Measurements from ENCODE around the gene KCNMB1.
"Not testable (repeated sequence)": the region's sequence is repeated elsewhere in the genome, so short reads cannot be mapped to it uniquely, and the experiment has no call there.

KCNMB1 gene

DNA sequence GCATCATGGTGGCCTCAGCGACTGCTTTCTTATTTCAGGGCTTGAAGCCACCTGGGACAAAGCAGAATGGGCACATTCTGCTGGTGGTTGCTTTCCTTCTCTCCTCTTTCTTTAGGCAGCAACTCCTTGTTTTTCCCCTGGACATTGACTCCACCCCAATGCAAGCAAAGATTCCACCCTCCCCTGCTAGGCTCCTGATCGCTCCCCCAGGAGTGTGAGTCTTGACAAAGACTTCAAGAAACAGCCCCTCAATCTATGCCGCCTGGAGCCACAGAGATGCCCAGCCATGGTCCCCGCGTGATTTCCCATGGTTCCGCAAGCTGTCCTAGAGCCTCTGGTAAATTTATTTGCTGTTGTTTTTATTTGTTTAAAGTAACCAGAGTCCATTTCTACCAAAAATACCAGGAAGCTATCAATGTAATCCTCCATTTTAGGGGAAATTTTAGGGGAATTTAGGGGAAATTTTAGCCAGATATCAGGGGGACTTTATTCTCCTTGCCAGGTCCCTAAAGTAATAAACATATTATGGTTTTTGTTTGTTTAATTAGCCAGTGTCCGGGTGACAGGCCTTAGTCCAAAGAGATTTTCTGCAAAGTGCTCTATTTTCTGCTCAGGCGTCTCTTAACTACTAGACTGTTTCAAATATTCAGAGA is 2.3 kb downstream of the KCNMB1 start:
- no peak for DNase-seq

DNA sequence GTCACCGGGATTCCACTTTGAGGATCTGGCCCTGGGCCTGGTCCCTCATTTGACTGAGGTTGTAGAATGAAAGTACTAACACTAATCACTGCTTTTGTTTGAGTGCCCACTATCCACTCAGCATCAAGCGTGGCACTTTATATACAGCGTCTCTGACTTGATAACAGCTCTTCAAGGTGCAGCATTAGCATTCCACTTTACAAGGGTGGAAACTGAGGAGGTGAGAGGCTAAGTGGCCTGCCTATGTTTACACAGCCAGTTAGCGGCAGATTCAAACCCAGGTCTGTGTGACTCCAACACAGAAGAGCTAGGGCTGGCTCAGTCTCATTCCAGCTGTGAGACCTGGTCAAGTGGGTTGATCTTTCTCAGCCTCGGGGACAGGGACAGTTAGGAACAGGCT is 5.9 kb downstream of the KCNMB1 start:
- intact Hi-C loops (cut with DNase I): no loop called here
- DNase-seq: no peak

More for the DNA sequence above, 2.3 kb downstream of the KCNMB1 start:
- intact Hi-C loops (cut with DNase I): no loop called here

DNA sequence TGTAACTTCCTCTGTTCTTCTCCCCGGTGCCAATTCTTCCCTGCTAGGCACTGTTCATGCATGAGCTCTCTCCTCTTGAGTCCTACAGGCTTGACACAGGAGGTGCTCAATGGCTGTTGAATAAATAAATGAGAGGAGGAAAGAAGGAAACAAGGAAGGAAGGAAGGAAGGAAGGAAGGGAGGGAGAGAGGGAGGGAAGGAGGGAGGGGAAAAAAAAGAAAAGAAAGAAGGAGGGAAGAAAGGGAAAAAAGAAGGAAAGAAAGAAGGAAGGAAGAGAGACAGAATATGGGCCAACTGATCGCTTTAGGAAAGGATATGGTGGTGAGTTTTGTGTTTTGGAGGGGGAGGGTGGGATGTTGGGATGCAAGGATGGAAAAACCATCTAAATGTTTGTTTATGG is 6.4 kb downstream of the KCNMB1 start:
- intact Hi-C loops (cut with DNase I): no loop called here

DNA sequence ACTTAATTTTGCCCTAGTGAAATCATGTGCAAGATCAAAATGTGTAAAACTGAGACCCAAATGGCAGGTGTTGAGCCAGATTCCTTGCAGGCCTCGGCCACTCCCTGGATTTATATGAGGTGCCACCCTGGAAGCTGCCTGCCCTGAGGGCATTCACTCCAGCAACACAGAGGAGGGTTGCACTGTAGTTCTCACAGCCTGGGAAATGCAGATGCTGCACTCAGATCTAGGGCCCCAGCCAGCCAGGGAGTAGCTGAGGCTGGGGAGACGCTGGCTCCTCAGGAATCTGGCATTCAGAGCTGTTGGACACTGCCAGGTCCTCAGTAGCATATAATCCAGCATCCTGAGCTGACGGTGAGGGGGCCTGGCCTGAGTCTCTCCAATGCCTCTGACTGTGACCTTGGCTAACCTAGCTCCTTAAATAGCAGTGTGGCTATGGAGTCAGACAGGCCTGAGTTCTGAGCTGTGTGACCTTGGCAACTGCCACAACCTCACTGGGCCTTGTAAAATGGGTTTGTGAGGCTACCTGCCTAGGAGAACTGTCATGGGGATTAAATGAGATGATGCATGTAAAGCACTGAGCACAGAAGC is 8.7 kb downstream of the KCNMB1 start:
- no peak for DNase-seq
- intact Hi-C loops (cut with DNase I): no loop called here

More for the DNA sequence above, 6.4 kb downstream of the KCNMB1 start:
- no peak for DNase-seq

DNA sequence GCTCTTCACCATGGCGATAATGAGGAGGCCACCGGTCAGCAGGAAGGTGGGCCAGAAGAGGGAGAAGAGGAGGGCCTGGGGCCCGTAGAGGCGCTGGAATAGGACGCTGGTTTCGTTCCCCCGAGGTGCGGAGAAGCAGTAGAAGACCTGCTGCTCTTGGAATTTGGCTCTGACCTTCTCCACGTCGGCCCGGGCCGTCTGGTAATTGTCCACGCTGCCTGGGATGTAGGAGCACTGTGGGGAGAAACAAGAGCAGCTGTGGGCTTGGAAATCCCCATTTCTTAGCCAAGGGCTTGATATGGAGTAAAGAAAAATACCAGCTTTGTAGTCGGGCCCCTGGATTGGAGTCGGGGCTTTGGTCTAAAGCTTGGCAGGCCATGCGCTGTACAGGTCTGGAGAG is 10.4 kb downstream of the KCNMB1 start:
- no peak for DNase-seq
- intact Hi-C loops (cut with DNase I): no loop called here

DNA sequence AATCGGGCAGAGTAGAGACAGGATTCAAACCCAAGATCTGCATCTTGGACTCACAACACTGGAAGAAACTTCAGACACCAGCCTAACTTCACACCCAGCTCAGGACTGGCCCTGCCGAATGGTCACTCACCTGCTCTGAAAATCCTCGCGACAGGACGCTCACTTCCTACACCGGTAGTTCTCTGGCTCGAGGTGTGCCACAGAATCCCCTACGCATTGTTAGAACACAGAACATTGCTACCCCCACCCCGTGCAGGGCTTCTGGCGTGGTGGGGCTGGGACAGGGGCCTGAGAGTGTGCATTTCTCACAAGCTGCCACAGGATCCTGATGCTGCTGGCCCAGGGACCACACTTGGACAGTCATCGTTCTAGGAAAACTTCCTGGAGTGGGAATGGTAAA is 12.1 kb downstream of the KCNMB1 start:
- intact Hi-C loops (cut with DNase I): no loop called here
- DNase-seq: no peak

DNA sequence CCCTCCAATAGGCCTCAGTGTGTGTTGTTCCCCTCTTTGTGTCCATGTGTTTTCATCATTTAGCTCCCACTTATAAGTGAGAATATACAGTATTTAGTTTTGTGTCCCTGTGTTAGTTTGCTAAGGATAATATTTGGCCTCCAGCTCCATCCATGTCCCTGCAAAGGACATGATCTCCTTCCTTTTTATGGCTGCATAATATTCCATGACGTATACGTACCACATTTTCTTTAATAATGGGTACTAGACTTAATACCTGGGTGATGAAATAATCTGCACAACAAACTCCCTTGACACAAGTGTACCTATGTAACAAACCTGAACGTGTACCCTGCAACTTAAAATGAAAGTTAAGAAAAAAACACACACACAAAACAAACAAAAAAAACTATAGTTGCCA is 12.6 kb downstream of the KCNMB1 start:
- intact Hi-C loops (cut with DNase I); DNase-seq: not testable (repeated sequence)

DNA sequence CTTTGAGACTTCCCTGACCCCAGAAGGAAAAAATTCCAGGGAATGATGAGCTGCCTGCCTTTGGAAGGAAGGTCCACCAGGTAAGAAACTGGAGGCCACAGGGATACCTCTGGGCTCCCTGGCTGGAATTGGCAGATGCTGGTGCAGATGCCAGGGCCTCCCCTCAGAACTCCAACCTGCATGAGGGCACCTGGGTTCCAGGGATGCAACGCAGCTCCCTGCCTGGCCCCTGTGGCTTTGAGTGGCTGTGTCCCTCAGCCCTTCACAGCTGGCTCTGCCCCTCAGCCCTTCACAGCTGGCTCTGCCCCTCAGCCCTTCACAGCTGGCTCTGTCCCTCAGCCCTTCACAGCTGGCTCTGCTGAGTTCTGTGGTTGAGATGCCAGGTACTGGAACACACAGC is 13.9 kb downstream of the KCNMB1 start:
- DNase-seq: no peak
- intact Hi-C loops (cut with DNase I): no loop called here

DNA sequence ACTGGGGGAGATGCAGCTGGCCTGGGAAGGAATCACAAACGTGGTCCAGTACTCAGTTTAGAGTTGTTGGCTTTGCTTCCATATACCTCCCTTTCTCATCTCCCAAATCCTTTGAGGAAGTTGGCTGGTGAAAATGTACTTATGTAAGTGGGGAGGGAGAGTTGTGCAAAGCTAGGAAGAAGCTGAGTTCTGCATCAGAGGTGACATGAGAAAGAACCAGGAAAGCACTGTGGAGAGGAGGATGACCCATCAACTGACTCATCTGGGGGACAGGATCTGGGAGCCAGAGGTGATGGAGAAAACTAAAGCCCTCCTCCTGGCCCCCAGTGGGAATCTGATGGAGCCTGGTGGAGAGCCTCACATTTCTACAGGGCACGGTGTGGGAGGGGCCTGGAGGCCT is 16.2 kb downstream of the KCNMB1 start:
- intact Hi-C loops (cut with DNase I): no loop called here
- DNase-seq: no peak

DNA sequence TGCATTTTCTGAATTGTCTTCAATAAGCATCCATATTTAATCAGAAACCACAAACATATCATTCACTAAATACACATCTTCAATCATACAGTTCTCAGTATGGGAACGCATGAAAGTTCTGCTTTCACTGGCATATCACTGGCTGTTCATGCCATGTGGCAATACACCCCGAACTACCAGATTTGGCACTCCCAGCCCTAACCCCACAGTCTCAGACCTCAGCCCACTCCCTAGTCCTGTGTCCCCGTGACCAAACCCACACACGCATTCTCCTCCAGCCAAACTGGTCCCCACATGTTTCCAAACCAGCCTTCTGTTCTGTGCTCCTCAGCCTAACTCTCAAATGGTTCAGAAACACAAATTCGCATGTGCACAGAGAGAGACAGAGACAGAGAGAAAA is 20.6 kb downstream of the KCNMB1 start:
- DNase-seq: peak in 10 of 42 donors; percentile 18 to 61 (median 40)
- intact Hi-C loops (cut with DNase I): no loop called here

DNA sequence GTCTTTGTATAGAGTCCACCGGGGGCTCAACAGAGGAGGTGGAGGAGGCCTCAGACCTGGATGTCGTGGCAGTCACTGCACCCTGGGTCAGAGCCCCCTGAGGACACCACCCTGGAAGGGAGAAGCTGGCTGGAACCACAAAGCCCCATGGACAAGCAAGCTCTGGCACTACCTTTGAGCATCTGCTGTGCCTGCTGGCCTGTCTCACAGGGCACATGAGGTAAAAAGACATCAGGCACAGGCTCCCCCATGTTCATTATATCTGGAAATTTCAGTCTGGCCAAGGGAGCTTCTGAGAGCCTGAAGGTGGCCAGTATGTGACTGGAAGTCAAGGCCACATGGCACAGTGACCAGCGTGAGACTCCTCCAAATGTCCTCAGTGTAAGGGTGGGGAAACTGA is 22.9 kb downstream of the KCNMB1 start:
- no peak for DNase-seq
- intact Hi-C loops (cut with DNase I): no loop called here

DNA sequence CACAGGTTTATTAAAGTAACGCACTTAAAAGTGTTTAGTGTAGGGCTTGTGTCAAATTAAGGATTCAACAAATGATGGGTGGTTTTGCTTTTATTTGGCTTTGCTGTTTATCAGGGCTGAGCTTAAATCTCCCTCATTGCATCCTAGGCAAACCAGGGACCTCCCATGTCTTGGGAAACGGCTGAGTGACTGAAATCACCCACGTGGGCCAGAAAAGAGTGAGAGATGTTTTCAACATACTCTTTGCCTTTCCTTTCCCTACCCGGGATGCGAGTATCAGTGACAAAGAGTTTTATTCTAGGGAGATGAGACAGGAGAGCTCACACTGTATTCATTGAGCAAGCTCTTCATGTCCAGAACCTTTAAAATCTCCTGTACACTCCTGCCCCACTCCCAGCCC is 23.3 kb downstream of the KCNMB1 start:
- intact Hi-C loops (cut with DNase I): no loop called here
- no peak for DNase-seq

DNA sequence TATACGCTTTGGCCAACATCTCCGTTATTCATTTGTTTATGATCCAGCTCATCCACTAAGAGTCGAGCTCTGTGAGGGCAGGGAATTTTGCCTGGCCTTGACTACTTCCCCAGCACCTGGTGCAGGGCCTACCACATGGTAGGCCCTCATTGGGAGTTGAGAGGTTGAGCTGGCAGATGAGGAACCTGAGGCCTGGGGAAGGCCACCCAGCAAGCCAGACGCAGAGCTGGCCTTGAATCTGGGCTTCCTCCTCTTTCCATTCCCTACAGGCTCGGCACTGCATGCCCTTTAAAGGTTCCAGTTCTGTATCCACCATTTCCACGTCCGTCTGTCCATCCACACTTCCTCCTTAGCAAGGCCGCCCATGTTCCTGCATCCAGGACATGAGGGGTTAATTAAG is 24.2 kb downstream of the KCNMB1 start:
- intact Hi-C loops (cut with DNase I): no loop called here
- no peak for DNase-seq

DNA sequence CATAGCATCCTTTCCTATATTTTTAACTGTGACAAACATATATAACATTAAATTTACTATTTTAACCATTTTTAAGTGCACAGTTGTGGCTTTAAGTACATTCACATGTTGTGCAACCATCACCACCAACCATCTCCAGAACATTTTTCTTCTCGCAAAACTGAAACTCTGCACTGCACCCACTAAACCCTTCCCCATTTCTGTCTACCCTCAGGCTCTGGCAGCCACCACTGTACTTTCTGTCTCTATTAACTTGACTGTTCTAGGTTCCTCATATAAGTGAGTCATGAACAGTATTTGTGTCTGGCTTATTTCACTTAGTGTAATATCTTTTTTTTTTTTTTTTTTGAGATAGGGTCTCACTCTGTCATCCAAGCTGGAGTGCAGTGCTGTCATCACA is 25.5 kb downstream of the KCNMB1 start:
- intact Hi-C loops (cut with DNase I): no loop called here
- DNase-seq: no peak

DNA sequence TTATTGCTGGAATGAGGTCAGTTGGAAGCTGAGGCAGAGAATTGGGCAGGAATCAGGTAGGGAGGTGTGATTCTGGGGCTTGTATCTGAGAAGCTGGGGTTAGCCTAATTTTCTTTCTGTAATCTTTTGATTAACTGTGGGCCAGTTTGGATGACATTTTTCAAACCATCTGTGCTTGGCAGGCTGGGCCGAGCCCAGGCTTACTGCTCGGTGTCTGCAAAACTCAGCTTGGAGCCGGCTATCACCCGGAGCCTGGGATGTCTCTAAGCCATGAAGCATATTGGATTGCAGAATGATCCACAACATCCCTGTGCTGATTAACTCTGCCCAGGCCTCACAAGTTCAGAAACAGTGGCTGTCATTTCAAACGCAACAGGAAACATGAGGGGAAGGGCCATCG is 26.5 kb downstream of the KCNMB1 start:
- no peak for DNase-seq
- intact Hi-C loops (cut with DNase I): no loop called here

DNA sequence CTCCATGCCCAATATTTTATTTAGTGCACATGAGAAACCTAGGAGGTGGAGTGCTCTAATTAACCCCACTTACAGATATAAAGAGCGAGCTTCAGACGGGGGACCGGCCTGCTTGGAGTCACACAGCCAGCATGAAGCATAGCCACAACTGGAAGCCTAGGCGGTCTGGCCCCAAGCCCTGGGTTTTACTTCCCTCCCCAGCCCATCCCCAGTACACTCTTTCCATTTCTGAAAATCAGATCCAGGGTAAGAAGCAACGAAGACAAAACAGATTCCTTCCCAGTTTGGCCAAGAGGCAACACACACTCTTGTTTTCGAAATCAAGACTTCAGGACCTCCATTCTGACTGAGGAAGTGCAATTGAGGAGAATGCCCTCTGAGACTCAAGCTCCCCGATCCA is 27.1 kb downstream of the KCNMB1 start:
- peak in 12 of 42 donors; percentile 7 to 52 (median 30) for DNase-seq
- intact Hi-C loops (cut with DNase I): no loop called here

DNA sequence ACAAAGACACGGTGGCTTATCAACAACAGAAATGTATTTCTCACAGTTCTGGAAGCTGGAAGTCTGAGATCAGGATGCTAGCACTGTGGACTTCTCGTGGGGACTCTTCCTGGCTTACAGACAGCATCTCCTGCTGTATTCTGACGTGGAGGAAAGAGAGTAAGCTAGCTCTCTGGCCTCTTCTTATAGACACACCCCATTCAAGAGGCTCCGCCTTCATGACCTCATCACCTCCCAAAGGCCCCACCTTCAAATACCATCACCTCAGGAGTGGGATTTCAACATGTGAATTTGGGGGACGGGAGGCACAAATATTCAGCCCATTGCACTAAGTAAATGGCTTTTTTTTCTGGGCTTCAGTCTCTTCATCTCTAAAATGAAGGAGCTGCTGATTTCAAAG is 27.6 kb downstream of the KCNMB1 start:
- intact Hi-C loops (cut with DNase I): no loop called here
- no peak for DNase-seq

DNA sequence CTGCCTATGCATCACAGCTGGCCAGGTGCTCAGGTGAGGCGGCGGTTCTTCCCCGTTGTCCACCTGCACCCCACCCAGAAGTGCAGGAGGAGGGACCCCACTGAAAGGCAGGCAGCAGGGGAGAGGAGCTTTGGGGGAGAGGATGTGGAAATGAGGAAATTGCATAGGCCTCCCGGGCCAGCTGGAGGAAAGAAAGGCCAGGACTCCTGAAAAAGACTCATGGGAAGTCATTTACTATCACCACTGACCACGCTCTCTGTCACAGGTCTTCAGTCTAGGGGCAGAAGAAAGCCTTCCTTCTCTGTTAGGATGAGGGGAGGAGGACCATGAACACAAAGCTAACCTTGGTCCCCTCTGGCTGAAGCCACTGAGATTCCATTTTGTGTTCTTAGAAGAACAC is 28.1 kb downstream of the KCNMB1 start:
- no peak for DNase-seq
- intact Hi-C loops (cut with DNase I): no loop called here

DNA sequence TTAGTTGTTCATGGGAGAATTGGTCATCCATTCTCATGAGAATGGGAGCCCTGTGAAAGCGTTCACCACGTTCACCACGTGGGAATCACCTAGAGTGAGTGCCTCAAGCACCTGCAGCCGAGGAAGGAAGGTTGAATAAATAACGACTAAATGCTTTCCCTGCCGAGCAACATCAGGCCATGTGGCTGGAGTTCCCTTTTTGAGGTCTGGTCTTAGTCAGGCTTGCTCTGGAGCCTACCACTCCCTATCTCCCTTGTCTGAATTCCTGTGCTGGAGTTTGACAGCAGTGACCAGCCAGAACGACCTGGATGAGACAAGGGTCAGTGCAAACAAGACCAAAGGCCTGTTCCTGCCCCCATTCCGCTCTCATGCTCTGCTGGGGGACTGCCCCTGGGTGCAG is 28.5 kb downstream of the KCNMB1 start:
- intact Hi-C loops (cut with DNase I): no loop called here
- peak in 2 of 42 donors; percentile 14 to 34 for DNase-seq

DNA sequence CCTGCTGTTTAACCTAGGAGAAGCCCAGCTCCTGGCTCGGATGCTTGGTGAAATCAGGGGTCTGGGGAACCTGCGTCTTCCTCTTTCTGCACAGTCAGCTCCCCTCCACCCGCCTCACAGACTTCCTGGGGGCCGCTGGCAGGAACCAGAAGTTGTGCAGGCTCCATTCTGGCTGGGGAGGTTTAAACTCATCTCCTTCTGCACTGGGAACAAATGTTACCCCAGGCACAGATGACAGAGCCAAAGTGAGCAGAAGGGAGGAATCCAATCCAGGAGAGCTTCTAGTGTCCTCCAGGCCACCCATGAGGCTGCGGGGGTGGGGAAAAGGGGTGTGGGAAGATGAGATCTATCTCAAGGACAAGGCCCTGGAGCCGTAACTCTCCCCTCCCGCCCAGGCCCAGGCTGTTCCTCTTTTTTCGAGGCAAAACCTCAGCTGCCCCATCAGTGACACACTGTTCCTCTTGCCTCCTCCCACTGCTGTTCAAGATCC is 31.2 kb downstream of the KCNMB1 start:
- peak in 32 of 42 donors; percentile 19 to 65 (median 43) for DNase-seq
- intact Hi-C loops (cut with DNase I): no loop called here

DNA sequence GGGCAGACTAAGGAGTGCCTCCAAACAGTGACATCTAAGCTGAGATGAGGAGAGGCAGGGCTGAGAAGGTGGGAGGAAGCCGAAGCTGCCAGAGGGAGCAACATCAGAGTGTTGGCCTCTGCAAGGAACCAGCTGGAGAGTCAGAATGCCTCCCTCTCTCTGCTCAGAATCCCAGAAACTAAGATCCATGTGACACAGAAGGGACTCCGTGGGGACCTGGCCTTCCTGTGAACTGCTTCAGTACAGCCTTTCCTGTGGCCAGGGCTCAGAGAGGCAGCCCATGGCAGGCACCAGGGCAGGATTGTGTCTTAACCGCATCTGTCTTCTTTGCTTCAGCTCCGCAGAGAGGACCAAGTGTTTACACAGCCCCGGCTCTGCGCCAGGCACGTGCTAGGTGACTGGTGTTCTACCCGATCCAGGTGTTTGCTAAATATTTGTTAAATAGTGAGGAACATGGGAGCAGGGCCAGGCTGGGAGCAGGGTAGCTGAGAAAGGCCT is 33.5 kb downstream of the KCNMB1 start:
- DNase-seq: no peak
- intact Hi-C loops (cut with DNase I): no loop called here
